Cortex of kidney (tissue), 1 donor: ENCODE data around the gene TEX261.
"Not testable (repeated sequence)": the region's sequence is repeated elsewhere in the genome, so short reads cannot be mapped to it uniquely, and the experiment has no call there.

Experiments
- DNase-seq: peaks from one replicate; lab custom pipeline; 2025; lab: John Stamatoyannopoulos, UW

The TEX261 gene

GRCh38 chr2:70999931-71000330 lies 5.3 kb upstream of the TEX261 start:
- not testable (repeated sequence) for DNase-seq

- DNase-seq: no peak
These were observed 4.7 kb upstream of the TEX261 start for GRCh38 chr2:70999362-70999761.

DNA sequence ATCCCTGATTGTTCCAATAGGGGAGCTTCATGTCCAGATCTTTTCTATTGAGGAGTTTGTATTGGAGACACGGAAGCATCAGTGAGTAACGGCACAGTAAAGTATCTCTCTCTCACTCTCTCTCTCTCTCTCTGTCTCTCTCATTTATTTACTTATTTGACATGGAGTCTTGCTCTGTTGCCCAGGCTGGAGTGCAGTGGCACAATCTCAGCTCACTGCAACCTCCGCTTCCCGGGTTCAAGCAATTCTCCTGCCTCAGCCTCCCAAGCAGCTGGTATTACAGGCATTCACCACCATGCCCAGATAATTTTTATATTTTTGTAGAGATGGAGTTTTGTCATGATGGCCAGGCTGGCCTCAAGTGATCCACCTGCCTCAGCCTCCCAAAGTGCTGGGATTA lies 4.2 kb upstream of the TEX261 start:
- DNase-seq: not testable (repeated sequence)

DNA sequence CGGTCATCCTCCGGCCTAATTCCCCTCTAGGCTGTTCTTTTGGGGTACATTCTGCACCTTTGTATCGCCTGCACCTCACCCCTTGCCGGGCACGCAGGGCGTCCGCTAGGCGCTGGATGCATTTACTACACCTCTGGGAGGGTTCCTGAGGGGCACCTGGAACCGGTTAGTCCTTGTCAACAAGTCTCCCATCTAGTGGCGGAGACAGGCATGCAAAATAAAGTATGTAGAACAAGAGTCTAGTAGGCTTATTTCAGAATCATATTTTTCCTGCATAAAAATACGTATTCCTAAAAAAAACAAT lies 705 bp upstream of the TEX261 start:
- no peak for DNase-seq

GRCh38 chr2:70994009-70994698 lies 519 bp downstream of the TEX261 start:
- no peak for DNase-seq

- no peak for DNase-seq
These were observed 1.5 kb downstream of the TEX261 start for GRCh38 chr2:70992945-70993853.

DNA sequence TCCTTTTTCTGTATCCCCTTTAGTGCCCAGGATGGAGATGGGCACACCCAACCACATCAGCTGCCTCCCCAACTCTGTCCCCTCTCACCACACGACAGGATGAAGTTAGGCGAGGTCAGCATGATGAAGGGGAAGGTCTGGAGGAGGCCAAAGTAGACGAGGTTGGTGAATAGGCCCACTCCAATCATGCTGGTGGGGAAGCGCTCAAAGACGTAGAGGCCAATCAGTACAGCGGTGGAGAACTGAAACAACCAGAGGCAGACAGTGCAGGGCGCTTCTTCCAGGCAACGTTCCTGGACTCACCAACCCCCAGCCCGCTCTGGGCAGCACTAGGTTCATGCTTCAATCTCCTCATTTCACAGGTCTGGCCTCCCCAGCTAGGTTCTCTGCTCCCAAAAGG lies 2.9 kb downstream of the TEX261 start:
- DNase-seq: no peak

DNA sequence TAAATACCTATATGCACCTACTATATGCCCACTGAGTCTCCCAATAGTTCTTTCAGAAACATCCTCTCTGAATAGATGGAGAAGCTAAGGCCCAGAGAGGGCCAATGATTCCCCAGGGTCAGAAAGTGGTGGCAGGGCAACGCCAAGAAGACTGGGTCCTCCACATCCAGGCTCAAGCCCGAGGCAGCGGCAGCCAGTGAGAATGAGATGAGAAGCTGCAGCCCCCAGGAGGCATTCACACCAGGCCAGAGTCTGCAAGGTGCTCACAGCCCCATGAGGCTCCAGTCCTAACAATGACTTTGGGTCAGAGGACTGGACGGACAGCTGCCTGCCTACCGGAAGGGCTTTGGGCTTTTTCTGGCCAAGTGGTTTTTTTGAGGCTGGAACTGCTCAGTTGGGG lies 3.5 kb downstream of the TEX261 start:
- DNase-seq: no peak

GRCh38 chr2:70990216-70990615 lies 4.5 kb downstream of the TEX261 start:
- no peak for DNase-seq

GRCh38 chr2:70988726-70989648 lies 5.7 kb downstream of the TEX261 start:
- DNase-seq: no peak

DNA sequence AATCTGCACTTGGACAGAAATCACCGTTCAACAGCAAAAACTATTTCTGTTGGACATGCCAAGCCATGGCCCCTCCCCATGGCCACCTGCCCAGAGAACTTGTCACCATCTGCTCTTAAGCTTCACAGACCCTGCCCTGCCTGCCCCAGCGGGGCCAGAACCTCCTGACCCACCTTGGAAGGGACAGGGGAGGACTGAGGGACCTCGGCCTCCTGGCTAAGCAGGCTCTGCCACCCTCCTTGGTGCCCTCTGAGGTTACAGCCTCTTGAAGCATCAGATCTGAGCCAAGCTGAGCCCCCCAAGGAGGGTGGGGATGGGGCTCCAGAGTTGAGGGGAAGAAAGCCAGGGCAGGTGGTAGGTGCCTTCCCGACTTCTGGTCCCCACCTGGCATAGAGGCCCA lies 6.5 kb downstream of the TEX261 start:
- DNase-seq: no peak

GRCh38 chr2:70987386-70987785 lies 7.3 kb downstream of the TEX261 start:
- DNase-seq: no peak

DNA sequence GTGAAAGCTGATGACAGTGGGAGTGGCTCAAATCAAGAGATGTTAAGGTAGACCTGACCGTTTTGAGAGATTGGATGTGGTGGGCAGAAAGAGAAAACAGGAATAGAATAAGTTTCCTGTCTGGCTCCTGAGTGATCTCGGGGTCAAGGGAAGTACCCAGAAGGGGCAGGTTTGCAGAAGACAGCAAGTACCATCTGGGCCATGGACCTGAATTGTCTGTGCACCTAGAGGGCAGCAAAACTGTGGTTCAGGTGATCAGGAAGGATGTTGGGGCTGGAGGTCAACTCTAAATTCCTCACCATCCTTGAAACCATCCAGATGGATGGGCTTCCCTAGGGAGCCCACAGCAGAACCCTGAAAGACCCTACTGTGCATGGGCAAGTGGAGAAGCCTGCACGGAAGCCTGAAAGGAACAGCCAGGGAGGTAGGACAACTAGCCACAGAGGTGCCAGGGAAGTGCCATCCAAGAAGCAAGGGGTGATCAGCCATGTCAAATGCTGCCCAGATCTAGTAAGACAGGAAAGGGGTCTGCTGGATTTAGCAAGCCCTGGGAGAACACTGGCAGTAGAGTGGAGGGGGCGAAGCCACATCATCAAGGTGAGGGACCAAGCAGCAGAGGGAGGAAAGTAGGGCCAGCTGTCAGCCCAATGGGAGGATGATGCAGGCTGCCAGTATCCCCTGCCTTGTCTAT lies 8.0 kb downstream of the TEX261 start:
- DNase-seq: no peak

DNA sequence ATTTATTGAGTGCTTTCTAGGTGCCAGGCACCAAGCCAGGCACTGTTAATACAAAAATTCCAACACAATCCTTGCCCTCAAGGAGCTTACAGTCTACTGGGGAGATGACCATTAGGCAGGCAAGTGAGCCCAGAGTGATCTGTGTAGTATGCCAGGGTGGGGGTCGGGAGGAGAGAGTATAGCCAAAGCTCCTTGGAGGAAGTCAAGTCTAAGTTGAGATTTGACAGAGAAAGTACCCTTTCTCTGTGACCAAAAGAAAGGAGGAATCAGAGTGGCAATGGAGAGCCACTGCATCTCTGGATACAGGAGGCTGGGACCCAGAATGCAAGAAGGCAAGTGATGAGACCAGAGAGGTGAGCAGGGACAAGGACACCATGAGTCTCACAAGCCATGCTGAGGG lies 8.7 kb downstream of the TEX261 start:
- no peak for DNase-seq

GRCh38 chr2:70985283-70985688 lies 9.4 kb downstream of the TEX261 start:
- no peak for DNase-seq

DNA sequence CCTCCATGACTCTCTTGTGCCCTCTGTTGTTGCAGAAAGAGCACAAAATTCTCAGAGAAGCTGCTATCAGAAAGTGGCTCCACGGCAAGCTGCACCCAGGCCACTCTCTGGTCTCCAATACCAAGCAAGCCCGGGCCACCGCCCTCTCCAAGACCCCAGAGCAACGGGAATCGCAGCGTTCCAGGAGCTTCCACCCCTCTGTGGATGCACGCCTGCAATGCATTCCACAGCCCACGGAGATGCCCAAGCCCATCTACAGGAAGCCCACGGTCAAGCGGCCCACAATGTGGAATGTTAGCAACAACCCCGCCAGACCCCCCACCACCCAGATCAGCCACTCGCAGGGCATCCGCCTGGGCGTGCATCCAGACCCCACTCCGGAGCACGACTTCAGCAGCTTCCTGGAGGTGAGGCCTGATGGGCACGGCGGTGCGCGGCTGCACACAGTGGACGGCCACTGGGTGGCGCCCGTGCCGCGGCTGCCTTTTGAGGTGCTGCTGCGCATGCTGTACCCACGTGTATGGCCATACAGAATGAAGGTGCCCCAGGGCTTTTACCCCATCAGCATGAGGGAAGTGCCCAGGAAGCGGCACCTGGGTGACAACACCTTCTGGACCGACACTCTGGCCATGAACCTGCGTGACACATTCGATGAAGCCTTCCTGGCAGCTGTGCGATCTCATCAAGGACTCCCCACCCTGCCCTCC lies 9.9 kb downstream of the TEX261 start:
- no peak for DNase-seq

DNA sequence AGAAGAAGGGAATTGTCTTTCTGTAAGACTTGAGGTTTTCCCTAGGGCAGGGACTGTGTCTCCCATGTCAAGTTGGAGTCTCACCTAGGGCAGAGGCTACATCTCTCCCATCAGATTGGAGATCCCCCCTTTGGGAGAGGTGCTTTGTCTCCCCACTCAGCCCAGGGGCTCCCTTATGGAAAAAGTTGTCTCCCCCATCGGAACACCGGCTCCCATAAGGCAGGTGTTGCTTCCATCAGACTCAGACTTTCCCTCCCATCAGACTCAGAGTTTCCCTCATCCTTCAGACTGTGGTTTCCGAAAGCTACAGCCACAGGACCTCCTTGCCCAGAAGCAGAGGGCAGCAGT lies 10.5 kb downstream of the TEX261 start:
- DNase-seq: no peak

- no peak for DNase-seq
These were observed 11.0 kb downstream of the TEX261 start for GRCh38 chr2:70983506-70984227.

GRCh38 chr2:70982971-70983370 lies 11.7 kb downstream of the TEX261 start:
- DNase-seq: no peak
